Right lobe of liver (tissue), 6 donors: ENCODE measurements around the gene CELF2. TPM values are rescaled to one million over a fixed set of nuclear protein-coding genes. Genes with fewer than 3 reads are reported as not detected.
"Not testable (repeated sequence)": the region's sequence is repeated elsewhere in the genome, so short reads cannot be mapped to it uniquely, and the experiment has no call there.

ENCODE experiments used
- ATAC-seq, 4 donors: fragments of 200-7000 bp; cut with Tn5 transposase; one replicate each; pipeline ENCODE4 v1.9.1; 2020; ENCODE audit warnings: mild to moderate bottlenecking in 4 of 4, moderate library complexity in 4 of 4
- DNase-seq, 3 donors: peaks; one replicate each; pipeline ENCODE4 v3.0.0-alpha.2; 2020
- H3K27ac ChIP-seq, 3 donors: fragments of 200-600 bp; one replicate each; pipeline ENCODE4 v1.8.0; 2022
- H3K27me3 ChIP-seq, 2 donors: fragments of 200-600 bp; one replicate each; pipeline ENCODE4 v1.8.0; 2022
- H3K36me3 ChIP-seq, 4 donors: fragments of 200-600 bp; sonication (generic) in 1 of 4; one replicate each; pipeline versions ENCODE4 v1.5.1 to v1.8.0; 2017 to 2022; ENCODE audit warnings: control low read depth in 1 of 4
- H3K4me1 ChIP-seq, 4 donors: fragments of 200-600 bp; sonication (generic) in 1 of 4; one replicate each; pipeline versions ENCODE4 v1.5.1 to v1.8.0; 2017 to 2022; ENCODE audit warnings: control low read depth in 1 of 4
- H3K4me3 ChIP-seq, 3 donors: fragments of 200-600 bp; one replicate each; pipeline ENCODE4 v1.8.0; 2022
- H3K9me3 ChIP-seq, 4 donors: fragments of 200-600 bp; sonication (generic) in 1 of 4; one replicate each; pipeline versions ENCODE4 v1.5.1 to v1.8.0; 2017 to 2022; ENCODE audit warnings: control low read depth in 1 of 4
- CTCF ChIP-seq, 4 donors: fragments of 200-600 bp in 3 of 4; fragments of 450-650 bp in 1 of 4; IDR thresholded peaks; one replicate each; pipeline versions ENCODE4 v1.5.1 to v1.8.0; 2016 to 2022; ENCODE audit warnings: antibody characterized with exemption in 4 of 4, mild to moderate bottlenecking in 2 of 4
- POLR2A ChIP-seq: fragments of 450-650 bp; IDR thresholded peaks from one replicate; pipeline ENCODE4 v1.6.1; 2017; ENCODE audit warnings: antibody characterized with exemption, mild to moderate bottlenecking
- WGBS: methylation state at CpG from one replicate; pipeline ENCODE4 v1.1.6; 2018; ENCODE audit warnings: low coverage, low lambda C conversion rate; ENCODE audit not compliant: insufficient coverage; ENCODE audit errors: missing lambda C conversion rate; 5-methylcytosine and 5-hydroxymethylcytosine counted together
- intact Hi-C, 2 donors: fragments of 100-400 bp; cut with DNase I; formaldehyde crosslinking; loops; one replicate each; pipeline versions ENCODE4 v1.11.2 to v1.14.1; 2022
- total RNA-seq, 6 experiments: library from RNA; depleted of rRNA in 2 of 6; stranded (reverse); fragments of >200 nt in 2 of 6; fragmentation: NEBNext Ultra II Directional in 3 of 6; extraction: Animal tissue kit (Norgen Biotek cat#: 25700) in 3 of 6; gene quantifications; one replicate each; pipeline versions ENCODE4 v1.1.0 to v1.2.4, GENCODE V29; 2016 to 2023
- donor health status: DM: no; HTN: yes; CAD: no.
- donor health status: DM: no; HTN: no; CAD: no.
- donor health status: DM: no; HTN: no; CAD: no.
- donor health status: DM: no; HTN: yes; CAD: no.
- donor health status: DM: no; HTN: yes; CAD: no.

CELF2 gene
- total RNA-seq, 6 experiments from 2014 or later = 2.4 to 6.2 (median 3.7) TPM

GRCh38 chr10:11120711-11121110, 103.0 kb downstream of the CELF2 start:
- intact Hi-C loops = no loop called here
- Histone ChIP-seq H3K4me1 (no peaks in the 10 kb centered on the region), H3K36me3 (no peaks in the 10 kb centered on the region), H3K9me3 (no peaks in the 10 kb centered on the region), H3K4me3 (no peak overlapping the region), H3K27me3 (no peaks in the 10 kb centered on the region), H3K27ac (no peak overlapping the region)
- no peak for TF ChIP-seq POLR2A
- no peak for TF ChIP-seq CTCF (IDR thresholded peaks at IDR 0.05)
- DNase-seq (no peak), ATAC-seq (no peak)
- WGBS = 65% methylated on average over 7 of the region's 7 CpGs

- DNase-seq, intact Hi-C loops: not testable (repeated sequence)
Observed at GRCh38 chr10:11123892-11124291, 106.2 kb downstream of the CELF2 start.

GRCh38 chr10:11125004-11125403, 107.3 kb downstream of the CELF2 start:
- Histone ChIP-seq H3K36me3 (no peaks in the 10 kb centered on the region), H3K4me3 (no peak overlapping the region), H3K27ac (no peak overlapping the region), H3K9me3 (no peaks in the 10 kb centered on the region), H3K4me1 (no peaks in the 10 kb centered on the region), H3K27me3 (no peaks in the 10 kb centered on the region)
- DNase-seq = no peak
- intact Hi-C loops = no loop called here
- ATAC-seq = no peak
- WGBS = 47% methylated on average over 3 of the region's 3 CpGs
- TF ChIP-seq CTCF (IDR thresholded peaks at IDR 0.05) (no peak), POLR2A (no peak)

More at GRCh38 chr10:11123892-11124291, 106.2 kb downstream of the CELF2 start:
- not testable (repeated sequence) for H3K27ac ChIP-seq, ATAC-seq, H3K27me3 ChIP-seq, H3K36me3 ChIP-seq, H3K4me1 ChIP-seq, H3K4me3 ChIP-seq, H3K9me3 ChIP-seq
- 43% methylated on average over 1 of the region's 2 CpGs for WGBS

GRCh38 chr10:11127017-11127416, 109.3 kb downstream of the CELF2 start:
- H3K9me3 ChIP-seq, H3K4me3 ChIP-seq, H3K27me3 ChIP-seq, H3K4me1 ChIP-seq, H3K27ac ChIP-seq, DNase-seq, H3K36me3 ChIP-seq, intact Hi-C loops, ATAC-seq: not testable (repeated sequence)
- WGBS = 62% methylated on average over 4 of the region's 4 CpGs

- H3K4me1 ChIP-seq = no peaks in the 10 kb centered on the region
- no peaks in the 10 kb centered on the region for H3K27me3 ChIP-seq
- DNase-seq (no peak), ATAC-seq (no peak)
- 59% methylated on average over 8 of the region's 10 CpGs for WGBS
- H3K9me3 ChIP-seq = no peaks in the 10 kb centered on the region
- H3K27ac ChIP-seq = no peak overlapping the region
- H3K4me3 ChIP-seq = no peak overlapping the region
- TF ChIP-seq POLR2A (no peak), CTCF (IDR thresholded peaks at IDR 0.05) (no peak)
- H3K36me3 ChIP-seq = no peaks in the 10 kb centered on the region
- intact Hi-C loops = no loop called here
Observed at GRCh38 chr10:11131112-11131639, 113.5 kb downstream of the CELF2 start.

GRCh38 chr10:11134411-11134810, 116.7 kb downstream of the CELF2 start:
- Histone ChIP-seq H3K4me1 (no peaks in the 10 kb centered on the region), H3K27me3 (no peaks in the 10 kb centered on the region), H3K9me3 (no peaks in the 10 kb centered on the region), H3K36me3 (no peaks in the 10 kb centered on the region), H3K27ac (no peak overlapping the region), H3K4me3 (no peak overlapping the region)
- no peak for ATAC-seq
- 35% methylated on average over 2 of the region's 7 CpGs for WGBS
- DNase-seq = no peak
- TF ChIP-seq POLR2A (no peak), CTCF (IDR thresholded peaks at IDR 0.05) (no peak)
- intact Hi-C loops = no loop called here
